HEK293 (cell line): Measurements from ENCODE around the gene TEAD1.

Experiments used
- CTCF ChIA-PET: fragments of 350-600 bp; formaldehyde crosslinking; extraction: SDS; loops from one replicate; lab custom pipeline; 2021; ENCODE audit warnings: antibody characterized with exemption; lab: Yijun Ruan, JAX
- POLR2A ChIA-PET: fragments of 300-600 bp; formaldehyde crosslinking; extraction: SDS; loops from one replicate; lab custom pipeline; 2020; ENCODE audit warnings: antibody characterized with exemption, inconsistent platforms; lab: Yijun Ruan, JAX
- H3K27ac ChIP-seq: fragments of 200-500 bp; sonication (Bioruptor generic); 2 replicates; pipeline ENCODE4 v1.5.1; 2014; ENCODE audit warnings: low read depth, low read length, control low read depth, inconsistent platforms; ENCODE audit errors: extremely low read depth
- H3K36me3 ChIP-seq, 2 experiments: fragments of 200-500 bp in 1 of 2; sonication (Bioruptor generic) in 1 of 2; 1 replicate in 1 of 2; 2 replicates in 1 of 2; pipeline ENCODE4 v1.5.1; 2014 to 2017; ENCODE audit warnings: inconsistent platforms in 2 of 2, low read length in 2 of 2; ENCODE audit not compliant: control insufficient read depth in 2 of 2, insufficient read depth in 1 of 2
- H3K4me1 ChIP-seq: fragments of 200-500 bp; sonication (Bioruptor generic); 2 replicates; pipeline ENCODE4 v1.5.1; 2014; ENCODE audit warnings: mild to moderate bottlenecking, low read length, inconsistent platforms; ENCODE audit not compliant: control insufficient read depth, insufficient read depth
- H3K4me3 ChIP-seq: 2 replicates; pipeline ENCODE4 v1.5.1; 2011; ENCODE audit warnings: low read depth, mild to moderate bottlenecking, control low read depth, low read length, moderate library complexity
- H3K9me3 ChIP-seq: fragments of 200-500 bp; sonication (Bioruptor generic); 2 replicates; pipeline ENCODE4 v1.5.1; 2014; ENCODE audit warnings: low read depth, low read length, inconsistent platforms; ENCODE audit not compliant: control insufficient read depth, insufficient read depth
- AEBP2 ChIP-seq: fragments of 450-650 bp; formaldehyde crosslinking; IDR thresholded peaks from 2 replicates; pipeline ENCODE4 v1.5.1; 2016; ENCODE audit warnings: missing biosample characterization, missing genetic modification characterization, borderline replicate concordance
- GLI4 ChIP-seq: fragments of 450-650 bp; formaldehyde crosslinking; IDR thresholded peaks from 2 replicates; pipeline ENCODE4 v1.5.1; 2016; ENCODE audit warnings: missing biosample characterization, missing genetic modification characterization
- SETDB1 ChIP-seq: IDR thresholded peaks from one replicate; pipeline ENCODE4 v1.6.1; 2017; ENCODE audit warnings: mild to moderate bottlenecking, low read length, moderate library complexity, mixed read lengths; ENCODE audit not compliant: insufficient read length
- TCF7L2 ChIP-seq: IDR thresholded peaks from 2 replicates; pipeline ENCODE4 v1.6.1; 2011; ENCODE audit warnings: low read depth, mild to moderate bottlenecking, inconsistent platforms, low read length, moderate library complexity, borderline replicate concordance
- ZIC2 ChIP-seq: fragments of 450-650 bp; formaldehyde crosslinking; IDR thresholded peaks from 2 replicates; pipeline ENCODE4 v1.5.1; 2016; ENCODE audit warnings: missing biosample characterization, missing genetic modification characterization
- ZNF174 ChIP-seq: fragments of 450-650 bp; formaldehyde crosslinking; IDR thresholded peaks from 2 replicates; pipeline ENCODE4 v1.5.0; 2017; ENCODE audit warnings: missing biosample characterization, mild to moderate bottlenecking, missing genetic modification characterization
- ZNF184 ChIP-seq: fragments of 450-650 bp; IDR thresholded peaks from 2 replicates; pipeline ENCODE4 v1.5.1; 2018; ENCODE audit warnings: missing biosample characterization, mild to moderate bottlenecking, missing genetic modification characterization
- ZNF2 ChIP-seq: fragments of 450-650 bp; formaldehyde crosslinking; IDR thresholded peaks from 2 replicates; pipeline ENCODE4 v1.5.1; 2016; ENCODE audit warnings: missing biosample characterization, missing genetic modification characterization
- ZNF394 ChIP-seq: fragments of 450-650 bp; formaldehyde crosslinking; IDR thresholded peaks from 2 replicates; pipeline ENCODE4 v1.5.1; 2016; ENCODE audit warnings: missing biosample characterization, missing genetic modification characterization, mild to moderate bottlenecking, moderate library complexity, borderline replicate concordance
- ZNF433 ChIP-seq: fragments of 450-650 bp; formaldehyde crosslinking; IDR thresholded peaks from 2 replicates; pipeline ENCODE4 v1.5.1; 2016; ENCODE audit warnings: missing biosample characterization, missing genetic modification characterization, low read depth
- ZNF473 ChIP-seq: fragments of 450-650 bp; formaldehyde crosslinking; IDR thresholded peaks from 2 replicates; pipeline ENCODE4 v1.5.1; 2017; ENCODE audit warnings: missing biosample characterization, missing genetic modification characterization
- ZNF514 ChIP-seq: fragments of 450-650 bp; formaldehyde crosslinking; IDR thresholded peaks from 2 replicates; pipeline ENCODE4 v1.5.1; 2016; ENCODE audit warnings: missing biosample characterization, missing genetic modification characterization
- ZNF530 ChIP-seq: fragments of 450-650 bp; formaldehyde crosslinking; IDR thresholded peaks from 2 replicates; pipeline ENCODE4 v1.5.1; 2016; ENCODE audit warnings: low read depth, missing biosample characterization, missing genetic modification characterization
- ZNF560 ChIP-seq: fragments of 450-650 bp; formaldehyde crosslinking; IDR thresholded peaks from 2 replicates; pipeline ENCODE4 v1.5.1; 2017; ENCODE audit warnings: missing biosample characterization, missing genetic modification characterization, borderline replicate concordance
- ZNF561 ChIP-seq: fragments of 450-650 bp; IDR thresholded peaks from 2 replicates; pipeline ENCODE4 v1.5.1; 2018; ENCODE audit warnings: missing biosample characterization, missing genetic modification characterization, borderline replicate concordance
- ZNF585B ChIP-seq: fragments of 450-650 bp; formaldehyde crosslinking; IDR thresholded peaks from 2 replicates; pipeline ENCODE4 v1.5.1; 2016; ENCODE audit warnings: missing biosample characterization, missing genetic modification characterization
- ZNF660 ChIP-seq: fragments of 450-650 bp; IDR thresholded peaks from 2 replicates; pipeline ENCODE4 v1.5.1; 2018; ENCODE audit warnings: missing biosample characterization, mild to moderate bottlenecking, missing genetic modification characterization
- ZNF692 ChIP-seq: fragments of 450-650 bp; formaldehyde crosslinking; IDR thresholded peaks from 2 replicates; pipeline ENCODE4 v1.5.1; 2016; ENCODE audit warnings: missing biosample characterization, missing genetic modification characterization
- ZNF747 ChIP-seq: fragments of 450-650 bp; formaldehyde crosslinking; IDR thresholded peaks from 2 replicates; pipeline ENCODE4 v1.5.1; 2016; ENCODE audit warnings: missing biosample characterization, missing genetic modification characterization
- ZNF830 ChIP-seq: fragments of 450-650 bp; IDR thresholded peaks from 2 replicates; pipeline ENCODE4 v1.5.0; 2018; ENCODE audit warnings: missing biosample characterization, missing genetic modification characterization, low read depth, mild to moderate bottlenecking, moderate library complexity
- ZSCAN16 ChIP-seq: fragments of 450-650 bp; formaldehyde crosslinking; IDR thresholded peaks from 2 replicates; pipeline ENCODE4 v1.5.1; 2016; ENCODE audit warnings: missing biosample characterization, missing genetic modification characterization
- ZSCAN4 ChIP-seq: fragments of 450-650 bp; formaldehyde crosslinking; IDR thresholded peaks from 2 replicates; pipeline ENCODE4 v1.5.1; 2017; ENCODE audit warnings: missing biosample characterization, missing genetic modification characterization

The TEAD1 gene

GRCh38 chr11:12653729-12654128, 20.5 kb upstream of the TEAD1 start:
- POLR2A ChIA-PET = no interaction called here
- TF ChIP-seq ZNF433 (tag by site-specific recombination) (no peak), ZSCAN4 (tag by site-specific recombination) (no peak), ZNF585B (no peak), ZNF2 (no peak), ZNF394 (tag by site-specific recombination) (no peak)
- TF ChIP-seq, all 188 proteins: peak for 0
- Histone ChIP-seq H3K4me3 (no peak overlapping the region), H3K9me3 (no peaks in the 10 kb centered on the region), H3K27ac (no peak overlapping the region), H3K36me3 (no peaks in the 10 kb centered on the region), H3K4me1 (no peaks in the 10 kb centered on the region)
- CTCF ChIA-PET = interaction anchor here (0.6 to 1.1 kb wide), 3 partner anchors 13 to 316 kb away, joined by 3 read pairs; no protein-coding TSS in a partner anchor

- Histone ChIP-seq H3K4me3 (no peak overlapping the region), H3K36me3 (no peaks in the 10 kb centered on the region), H3K9me3 (no peaks in the 10 kb centered on the region), H3K4me1 (no peaks in the 10 kb centered on the region), H3K27ac (no peak overlapping the region)
- POLR2A ChIA-PET = no interaction called here
- TF ChIP-seq ZNF692 (tag by site-specific recombination) (no peak), SETDB1 (peak; percentile 85)
- CTCF ChIA-PET = no interaction called here
Observed at GRCh38 chr11:12655842-12656241, 18.4 kb upstream of the TEAD1 start.

- H3K27ac ChIP-seq = no peak overlapping the region
- TF ChIP-seq GLI4 (tag by site-specific recombination) (no peak), ZNF184 (no peak), ZNF473 (tag by site-specific recombination) (no peak), AEBP2 (tag by site-specific recombination) (no peak), TCF7L2 (no peak), ZNF561 (no peak), ZIC2 (no peak)
- H3K36me3 ChIP-seq = no peaks in the 10 kb centered on the region
- POLR2A ChIA-PET = no interaction called here
- CTCF ChIA-PET = no interaction called here
- H3K4me1 ChIP-seq = no peaks in the 10 kb centered on the region
- no peaks in the 10 kb centered on the region for H3K9me3 ChIP-seq
- H3K4me3 ChIP-seq = no peak overlapping the region
Observed at GRCh38 chr11:12657336-12657735, 16.9 kb upstream of the TEAD1 start.

- no peaks in the 10 kb centered on the region for H3K9me3 ChIP-seq
- POLR2A ChIA-PET = no interaction called here
- no peak for TF ChIP-seq ZNF747 (tag by site-specific recombination)
- no peak for TF ChIP-seq ZNF660 (tag by site-specific recombination)
- TF ChIP-seq ZNF514 (tag by site-specific recombination) = no peak
- no peak for TF ChIP-seq ZNF530 (tag by site-specific recombination)
- TF ChIP-seq ZSCAN4 (tag by site-specific recombination) = no peak
- no peak for TF ChIP-seq ZSCAN16
- no peak for TF ChIP-seq ZNF830 (tag by site-specific recombination)
- TF ChIP-seq ZNF174 (tag by site-specific recombination) = no peak
- TF ChIP-seq ZNF560 (tag by site-specific recombination) = no peak
- CTCF ChIA-PET = no interaction called here
- H3K36me3 ChIP-seq = no peaks in the 10 kb centered on the region
- H3K27ac ChIP-seq = no peak overlapping the region
- no peaks in the 10 kb centered on the region for H3K4me1 ChIP-seq
- H3K4me3 ChIP-seq = no peak overlapping the region
Observed at GRCh38 chr11:12657981-12658380, 16.2 kb upstream of the TEAD1 start.
